ENCODE measurements around the gene TAOK3.
A peak's percentile ranks its signal among the peaks of the same experiment; 100 is the strongest.

The TAOK3 gene

DNA sequence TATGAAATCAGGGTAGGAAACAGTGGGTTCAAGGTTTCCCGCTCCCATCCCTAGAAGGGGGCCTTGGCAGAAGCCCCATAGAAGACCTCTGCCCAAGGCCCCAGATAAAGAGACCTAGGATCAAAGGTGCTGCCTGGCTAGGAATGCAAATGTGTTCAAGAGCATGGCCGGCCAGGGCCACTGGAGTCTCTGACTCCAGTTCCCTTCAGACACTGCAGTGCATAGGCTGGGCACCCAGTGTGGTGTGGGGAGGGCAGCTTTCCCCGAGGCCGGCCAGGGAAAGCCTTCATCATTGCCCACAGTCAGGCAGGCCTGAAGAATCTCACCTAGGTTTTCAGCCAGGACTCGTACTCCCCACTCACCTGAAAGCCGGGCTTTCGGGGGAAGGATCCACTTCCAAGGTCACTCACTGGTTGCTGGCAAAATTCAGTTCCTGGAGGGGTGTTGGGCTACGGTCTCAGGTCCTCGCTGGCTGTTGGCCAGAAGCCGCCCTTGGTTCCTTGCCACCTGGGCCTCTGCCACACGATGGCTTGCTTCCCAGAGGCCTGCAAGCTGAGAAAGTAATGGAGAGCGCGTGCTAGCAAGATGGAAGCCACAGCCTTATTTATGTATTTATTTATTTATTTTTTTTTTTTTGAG lies 246.5 kb downstream of the TAOK3 start:
- no peak for FAIRE-seq
- no peak for TF ChIP-seq POLR2A (IDR thresholded peaks at IDR 0.05; ENCODE audit: low read depth, low read length)
- no peak for DNase-seq (ENCODE audit: insufficient read length, low spot score)

DNA sequence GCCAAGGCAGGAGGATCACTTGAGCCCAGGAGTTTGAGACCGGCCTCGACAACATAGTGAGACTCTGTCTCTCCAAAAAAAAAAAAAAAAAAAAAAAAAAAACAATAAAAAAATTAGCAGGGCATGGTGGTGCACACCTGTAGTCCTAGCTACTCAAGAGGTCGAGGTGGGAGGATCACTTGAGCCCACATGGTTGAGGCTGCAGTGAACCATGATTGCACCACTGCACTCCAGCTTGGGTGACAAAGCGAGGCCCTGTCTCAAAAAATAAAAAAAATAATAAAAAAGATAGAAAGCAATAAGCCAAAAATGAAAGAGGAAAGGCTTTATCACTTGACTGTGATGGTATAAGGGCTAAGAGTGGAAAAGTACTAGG lies 247.0 kb downstream of the TAOK3 start:
- FAIRE-seq, result no peak

DNA sequence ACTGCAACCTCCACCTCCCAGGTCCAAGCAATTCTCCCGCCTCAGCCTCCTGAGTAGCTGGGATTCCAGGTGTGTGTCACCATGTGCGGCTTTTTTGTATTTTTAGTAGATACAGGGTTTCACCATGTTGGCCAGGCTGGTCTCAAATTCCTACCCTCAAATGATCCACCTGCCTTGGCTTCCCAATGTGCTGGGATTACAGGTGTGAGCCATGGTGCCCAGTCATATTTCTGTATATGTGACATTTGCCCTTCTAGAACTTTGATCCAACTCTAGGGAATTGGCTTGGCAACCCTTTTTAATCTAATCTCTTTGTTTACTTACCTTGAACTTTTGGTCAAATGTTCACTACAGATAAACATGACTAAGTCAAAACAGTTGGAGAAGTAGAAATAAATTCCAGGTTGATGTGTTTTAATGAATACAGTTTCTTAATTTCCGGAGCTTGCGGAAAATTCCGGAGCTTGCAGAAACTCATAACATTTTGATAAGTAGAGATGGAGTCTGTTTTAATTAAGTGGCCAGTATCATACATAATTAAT lies 248.3 kb downstream of the TAOK3 start:
- FAIRE-seq (no peak), DNase-seq (ENCODE audit: insufficient read length, low spot score) (no peak)
- no peak for TF ChIP-seq POLR2A (IDR thresholded peaks at IDR 0.05; ENCODE audit: low read depth, low read length)

More for the DNA sequence above, 247.0 kb downstream of the TAOK3 start:
- TF ChIP-seq POLR2A (IDR thresholded peaks at IDR 0.05; ENCODE audit: low read depth, low read length), result no peak
- DNase-seq (ENCODE audit: insufficient read length, low spot score), result no peak

DNA sequence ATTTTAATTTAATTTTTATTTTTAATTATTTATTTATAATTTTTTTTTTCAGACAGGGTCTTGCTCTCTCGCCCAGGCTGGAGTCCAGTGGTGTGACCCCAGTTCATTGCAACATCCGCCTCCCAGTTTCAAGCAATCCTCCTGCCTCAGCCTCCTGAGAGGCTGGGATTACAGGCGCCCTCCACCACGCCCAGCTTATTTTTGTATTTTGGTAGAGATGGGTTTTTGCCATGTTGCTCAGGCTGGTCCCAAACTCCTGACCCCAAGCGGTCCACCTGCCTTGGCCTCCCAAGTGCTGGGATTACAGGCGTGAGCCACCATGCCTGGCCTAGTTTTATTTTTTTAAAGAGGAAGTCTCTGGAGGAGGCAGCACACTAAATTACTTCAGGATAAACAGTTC lies 250.4 kb downstream of the TAOK3 start:
- FAIRE-seq (no peak), DNase-seq (ENCODE audit: insufficient read length, low spot score) (no peak)
- TF ChIP-seq POLR2A (IDR thresholded peaks at IDR 0.05; ENCODE audit: low read depth, low read length), result no peak

DNA sequence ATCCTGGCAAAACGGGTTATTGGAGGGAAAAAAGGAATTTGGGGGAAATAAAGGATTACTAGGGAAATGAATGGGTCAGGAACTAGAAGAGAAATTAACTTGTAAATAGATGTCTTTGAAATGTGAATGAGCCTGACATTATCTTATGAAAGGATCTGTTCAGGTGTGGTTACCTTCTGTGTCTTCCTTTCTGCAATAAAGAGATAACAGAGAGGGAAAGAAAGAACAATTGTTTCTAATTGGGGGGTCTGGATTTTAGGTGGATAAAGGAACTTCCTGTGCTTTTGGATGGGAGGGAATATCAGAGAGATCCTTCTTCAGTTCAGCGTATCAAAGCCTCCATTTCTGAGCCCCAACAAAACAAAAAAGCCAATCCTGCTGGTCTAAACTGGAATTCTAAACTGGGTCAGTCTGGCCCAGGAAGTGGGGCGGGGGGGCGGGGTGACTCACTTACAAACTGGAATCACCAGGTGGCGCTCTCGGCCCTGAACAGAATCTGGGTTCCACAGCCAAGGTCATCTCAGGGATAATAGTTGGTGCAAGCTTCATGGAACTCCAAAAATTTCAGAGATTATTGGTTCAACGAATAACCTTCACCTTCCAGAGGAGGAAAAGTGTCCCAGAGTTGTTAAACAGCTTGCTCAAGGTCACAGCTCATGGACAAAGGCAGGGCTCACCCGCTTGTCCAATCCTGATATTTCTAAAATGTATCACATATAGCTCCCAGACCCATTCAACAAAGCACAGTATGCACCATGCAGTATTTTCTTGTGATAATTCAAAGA lies 251.9 kb downstream of the TAOK3 start:
- no peak for TF ChIP-seq POLR2A (IDR thresholded peaks at IDR 0.05; ENCODE audit: low read depth, low read length)
- FAIRE-seq (no peak), DNase-seq (ENCODE audit: insufficient read length, low spot score) (peak; percentile 70)

DNA sequence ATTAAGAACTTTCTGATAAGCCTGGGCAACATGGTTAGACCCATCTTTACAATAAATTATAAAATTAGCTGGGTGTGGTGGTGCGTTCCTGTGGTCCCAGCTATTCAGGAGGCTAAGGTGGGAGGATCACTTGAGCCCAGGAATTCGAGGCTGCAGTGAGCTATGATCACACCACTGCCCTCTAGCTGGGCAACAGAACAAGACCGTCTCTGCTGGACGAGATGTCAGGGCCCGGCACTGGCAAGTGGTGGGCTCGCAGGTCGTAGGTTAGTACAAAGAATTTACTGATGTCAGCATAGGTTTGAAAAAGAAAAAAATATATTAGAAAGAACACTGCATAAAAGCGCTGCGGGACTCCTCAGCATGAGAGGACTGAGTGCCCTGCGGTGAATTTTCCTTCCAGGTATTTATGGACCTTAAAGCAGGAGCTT lies 253.2 kb downstream of the TAOK3 start:
- DNase-seq (ENCODE audit: insufficient read length, low spot score), result no peak

DNA sequence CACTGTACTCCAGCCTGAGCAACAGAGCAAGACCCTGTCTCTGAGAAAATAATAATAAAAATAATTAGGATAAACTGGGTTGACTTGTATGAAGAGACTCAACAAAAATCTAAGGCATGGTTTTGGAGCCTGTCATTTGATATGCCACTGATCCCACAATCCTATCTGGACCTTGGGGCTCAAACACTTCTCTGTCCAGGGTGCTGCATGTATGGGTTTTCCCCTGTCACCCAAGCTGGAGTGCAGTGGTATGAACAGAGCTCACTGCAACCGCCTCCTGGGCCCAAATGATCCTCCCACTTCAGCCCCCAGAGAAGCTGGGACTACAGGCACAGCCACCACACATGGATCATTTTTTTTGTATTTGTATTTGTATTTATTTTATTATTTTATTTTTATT lies 263.6 kb downstream of the TAOK3 start:
- TF ChIP-seq POLR2A (IDR thresholded peaks at IDR 0.05; ENCODE audit: low read depth, low read length), result no peak
- FAIRE-seq, result no peak
- DNase-seq (ENCODE audit: insufficient read length, low spot score), result no peak

More for the DNA sequence above, 253.2 kb downstream of the TAOK3 start:
- no peak for TF ChIP-seq POLR2A (IDR thresholded peaks at IDR 0.05; ENCODE audit: low read depth, low read length)
- FAIRE-seq, result no peak

DNA sequence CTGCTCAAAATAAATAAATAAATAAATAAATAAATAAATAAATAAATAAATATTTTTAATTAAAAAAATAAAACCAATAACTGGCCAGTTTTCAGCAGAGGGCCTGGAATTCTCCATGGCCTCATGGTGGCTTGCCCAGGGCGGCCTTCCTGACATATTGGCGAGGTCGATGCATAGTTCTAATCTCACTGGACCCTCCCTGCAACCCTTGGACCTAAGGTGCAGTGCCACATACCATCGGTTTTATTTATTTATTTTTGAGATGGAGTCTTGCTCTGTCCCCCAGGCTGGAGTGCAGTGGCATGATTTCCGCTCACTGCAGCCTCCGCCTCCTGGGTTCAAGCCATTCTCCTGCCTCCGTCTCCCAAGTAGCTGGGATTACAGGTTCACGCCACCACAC lies 265.0 kb downstream of the TAOK3 start:
- FAIRE-seq (no peak), DNase-seq (ENCODE audit: insufficient read length, low spot score) (no peak)
- TF ChIP-seq POLR2A (IDR thresholded peaks at IDR 0.05; ENCODE audit: low read depth, low read length), result no peak

DNA sequence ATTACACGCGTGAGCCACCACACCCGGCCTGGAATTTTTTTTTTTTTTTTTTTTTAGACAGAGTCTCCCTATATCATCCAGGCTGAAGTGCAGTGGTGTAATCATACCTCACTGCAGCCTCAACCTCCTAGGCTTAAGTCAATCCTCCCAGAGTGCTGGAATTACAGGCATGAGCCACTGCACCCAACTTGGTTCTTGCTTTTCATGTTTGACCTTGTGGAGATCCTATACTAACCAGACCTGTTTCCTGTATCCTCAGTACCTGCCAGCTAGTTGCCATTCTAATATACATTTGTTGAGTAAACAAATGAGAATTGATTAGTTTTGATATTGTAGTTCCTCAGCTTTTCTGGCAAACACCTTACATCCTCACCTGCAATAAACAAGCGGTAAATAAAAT lies 265.7 kb downstream of the TAOK3 start:
- no peak for TF ChIP-seq POLR2A (IDR thresholded peaks at IDR 0.05; ENCODE audit: low read depth, low read length)
- FAIRE-seq (no peak), DNase-seq (ENCODE audit: insufficient read length, low spot score) (no peak)

DNA sequence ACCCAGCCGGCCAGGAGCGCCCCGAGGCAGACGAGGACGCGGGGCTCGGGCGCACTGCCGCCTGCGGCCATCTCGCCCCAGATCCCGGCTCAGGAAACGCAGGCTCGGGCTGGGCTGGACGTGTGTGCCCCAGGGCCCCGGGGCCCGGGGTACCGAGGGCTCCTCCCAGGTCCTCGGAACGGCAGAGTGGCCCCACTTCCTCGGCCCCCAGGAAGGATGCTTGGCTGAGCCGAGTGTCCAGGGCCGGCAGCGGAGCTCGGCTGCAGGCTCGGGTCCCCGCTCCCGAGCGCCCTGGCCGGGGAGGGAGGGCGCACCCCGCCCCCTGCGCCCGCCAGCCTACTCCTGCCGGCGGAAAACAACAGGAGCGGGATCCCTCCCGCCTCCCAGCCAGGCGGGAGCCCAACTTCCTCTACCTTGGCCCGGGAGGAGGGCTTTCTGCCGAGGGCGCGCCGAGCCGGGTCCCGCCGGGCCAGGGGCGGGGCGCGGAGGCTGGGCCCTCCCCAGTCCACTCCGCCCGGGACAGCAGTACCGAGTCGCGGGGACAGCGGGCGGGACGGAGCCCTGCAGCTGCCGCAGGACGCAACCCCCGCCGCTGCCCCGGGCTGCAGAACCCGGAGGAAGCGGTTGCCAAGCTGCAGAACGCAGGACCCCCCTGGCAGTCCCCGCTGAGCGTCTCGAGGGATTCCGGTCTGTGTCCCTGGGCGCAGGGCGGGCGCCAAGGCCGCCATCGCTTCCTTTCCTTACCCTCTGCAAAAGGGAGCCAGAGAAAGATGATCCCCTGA lies 268.9 kb downstream of the TAOK3 start, which contains the start of gene VSIG10:
Gene VSIG10 (minus strand): TSS at position 411 of the 782 bp plus-strand sequence. CDS start 340 bp downstream, at position 71.
- FAIRE-seq (no peak), DNase-seq (ENCODE audit: insufficient read length, low spot score) (peak; percentile 82)
- peak; percentile 72 for TF ChIP-seq POLR2A (IDR thresholded peaks at IDR 0.05; ENCODE audit: low read depth, low read length)

DNA sequence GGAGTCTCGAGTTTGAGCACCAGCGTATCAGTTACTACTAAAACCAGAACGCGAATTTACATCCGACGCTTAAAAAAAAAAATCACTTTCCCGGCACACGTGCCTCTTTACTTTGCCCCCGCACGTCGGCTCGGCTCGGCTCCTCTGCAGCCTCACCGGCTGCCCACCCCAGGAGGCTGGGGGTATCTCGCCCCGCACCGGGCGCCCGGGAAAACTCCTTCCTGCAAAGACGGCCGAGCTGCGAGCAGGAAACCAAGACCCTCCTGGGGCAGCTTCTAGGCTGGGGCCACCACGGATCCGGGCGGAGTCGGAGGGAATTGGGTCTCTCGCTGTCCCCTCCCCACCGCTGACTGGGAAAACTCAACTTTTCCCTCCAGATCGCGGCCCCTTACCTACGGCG lies 269.5 kb downstream of the TAOK3 start:
- DNase-seq (ENCODE audit: insufficient read length, low spot score) (no peak), FAIRE-seq (no peak)
- TF ChIP-seq POLR2A (IDR thresholded peaks at IDR 0.05; ENCODE audit: low read depth, low read length), result no peak

DNA sequence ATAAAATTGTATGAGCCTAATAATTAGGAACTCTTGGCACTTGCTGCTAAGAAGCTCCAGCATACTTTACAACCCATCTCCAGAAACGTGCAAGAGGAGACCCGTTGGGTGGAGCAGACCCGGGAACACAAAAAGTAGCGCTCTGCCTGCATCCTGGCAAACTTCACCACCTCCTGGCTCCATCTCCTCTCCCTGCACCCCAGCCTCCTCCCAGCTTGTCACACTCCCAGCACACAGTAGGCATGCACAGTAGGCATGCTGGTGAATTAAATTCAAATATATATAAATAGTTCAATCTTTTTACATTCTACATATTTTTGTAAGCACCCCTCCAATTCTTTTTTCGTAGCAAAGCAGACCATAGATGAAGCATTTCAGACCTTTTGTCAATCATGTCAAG lies 270.1 kb downstream of the TAOK3 start:
- FAIRE-seq (no peak), DNase-seq (ENCODE audit: insufficient read length, low spot score) (no peak)
- no peak for TF ChIP-seq POLR2A (IDR thresholded peaks at IDR 0.05; ENCODE audit: low read depth, low read length)

DNA sequence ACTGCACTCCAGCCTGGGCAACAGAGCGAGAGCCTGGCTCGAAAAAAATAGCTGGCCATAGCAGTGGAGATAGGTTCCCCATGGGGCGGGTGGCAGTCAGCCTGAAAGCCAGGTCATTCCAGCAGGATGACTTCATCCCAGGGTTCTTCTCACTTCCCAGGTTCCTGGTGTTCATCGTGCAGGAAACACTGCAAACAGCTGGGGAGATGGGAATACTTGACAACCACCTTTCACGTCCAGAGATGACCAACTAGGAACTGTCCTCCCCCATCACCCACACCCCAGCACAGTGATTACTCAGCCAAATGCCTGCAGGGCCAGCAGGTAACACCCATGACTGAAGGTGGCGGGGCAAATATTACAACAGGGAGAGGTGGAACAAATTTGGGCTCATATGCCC lies 270.6 kb downstream of the TAOK3 start:
- peak; percentile 69 for FAIRE-seq
- no peak for TF ChIP-seq POLR2A (IDR thresholded peaks at IDR 0.05; ENCODE audit: low read depth, low read length)
- DNase-seq (ENCODE audit: insufficient read length, low spot score), result peak; percentile 76

DNA sequence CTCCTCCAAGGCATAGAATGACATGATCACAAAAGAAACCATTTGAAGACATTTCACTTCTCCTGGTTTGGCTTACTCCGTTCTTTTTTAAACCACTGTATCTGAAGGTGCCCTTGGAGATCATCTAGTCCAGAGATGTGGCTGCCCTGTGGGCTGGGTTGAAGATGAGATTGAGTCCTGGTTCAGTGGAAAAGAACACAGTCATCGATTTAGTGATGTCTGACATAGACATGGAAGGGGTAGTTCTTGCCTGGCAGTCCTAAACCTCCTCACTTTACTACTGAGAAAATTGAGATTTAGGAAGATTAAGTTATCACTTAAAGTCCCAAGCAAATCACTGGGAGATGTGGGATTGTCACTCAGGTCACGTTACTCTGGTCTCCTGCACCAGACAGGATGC lies 271.7 kb downstream of the TAOK3 start:
- DNase-seq (ENCODE audit: insufficient read length, low spot score), result no peak
- TF ChIP-seq POLR2A (IDR thresholded peaks at IDR 0.05; ENCODE audit: low read depth, low read length), result no peak
- FAIRE-seq, result no peak
